Activated CD4-positive, alpha-beta T cell treated with anti-CD3 and anti-CD28 coated beads, Interleukin-2, amount 10 ng/mL, durations not matched to agents 24 days and 14 days (primary cell): Measurements from ENCODE around the gene ZNF710. TPM values are rescaled to one million over a fixed set of nuclear protein-coding genes. Genes with fewer than 3 reads are reported as not detected.

Experiments
- DNase-seq: peaks from one replicate; pipeline ENCODE4 v3.0.0; 2022
- H3K27ac Mint-ChIP-seq: one replicate; pipeline ENCODE4 v1.8.0; 2022; ENCODE audit warnings: mild to moderate bottlenecking, mixed read lengths
- H3K27me3 Mint-ChIP-seq: one replicate; pipeline ENCODE4 v1.8.0; 2022; ENCODE audit warnings: mixed read lengths
- H3K36me3 Mint-ChIP-seq: one replicate; pipeline ENCODE4 v1.8.0; 2022; ENCODE audit warnings: low read depth, mild to moderate bottlenecking, mixed read lengths
- H3K4me1 Mint-ChIP-seq: one replicate; pipeline ENCODE4 v1.8.0; 2021; ENCODE audit warnings: mixed read lengths
- H3K4me3 Mint-ChIP-seq: one replicate; pipeline ENCODE4 v1.8.0; 2022; ENCODE audit warnings: mild to moderate bottlenecking, moderate library complexity, mixed read lengths
- H3K9me3 Mint-ChIP-seq: one replicate; pipeline ENCODE4 v1.8.0; 2021; ENCODE audit warnings: mixed read lengths
- intact Hi-C: fragments of 100-400 bp; cut with micrococcal nuclease; formaldehyde crosslinking; loops from one replicate; pipeline ENCODE4 v1.15.1; 2023
- total RNA-seq: library from RNA; stranded (reverse); gene quantifications from 2 replicates; pipeline ENCODE4 v1.2.3, GENCODE V29; 2022

Gene ZNF710
- total RNA-seq, 1 donor from 2014 or later: 28.3 TPM

GRCh38 chr15:89978914-89979313, 22.2 kb upstream of the ZNF710 start:
- Mint-ChIP-seq H3K27me3 (peaks cover 17% of the 10 kb centered on the region), H3K36me3 (no peaks in the 10 kb centered on the region), H3K4me1 (no peaks in the 10 kb centered on the region), H3K9me3 (peaks cover under 1% of the 10 kb centered on the region), H3K4me3 (no peak overlapping the region), H3K27ac (no peak overlapping the region)
- no peak for DNase-seq
- intact Hi-C loops: no loop called here

GRCh38 chr15:89980896-89981295, 20.2 kb upstream of the ZNF710 start:
- Mint-ChIP-seq H3K4me1 (no peaks in the 10 kb centered on the region), H3K4me3 (no peak overlapping the region), H3K36me3 (peaks cover 2% of the 10 kb centered on the region), H3K9me3 (peaks cover 4% of the 10 kb centered on the region), H3K27me3 (peaks cover 18% of the 10 kb centered on the region), H3K27ac (no peak overlapping the region)
- intact Hi-C loops: no loop called here
- no peak for DNase-seq

GRCh38 chr15:89982315-89983055, 18.6 kb upstream of the ZNF710 start:
- DNase-seq: no peak
- Mint-ChIP-seq H3K4me1 (no peaks in the 10 kb centered on the region), H3K27ac (no peak overlapping the region), H3K9me3 (peaks cover 4% of the 10 kb centered on the region), H3K4me3 (no peak overlapping the region), H3K27me3 (peaks cover 18% of the 10 kb centered on the region), H3K36me3 (peaks cover 2% of the 10 kb centered on the region)
- intact Hi-C loops: no loop called here

- intact Hi-C loops: no loop called here
- Mint-ChIP-seq H3K4me3 (no peak overlapping the region), H3K36me3 (peaks cover 2% of the 10 kb centered on the region), H3K27me3 (peaks cover 20% of the 10 kb centered on the region), H3K27ac (no peak overlapping the region), H3K9me3 (peaks cover 4% of the 10 kb centered on the region), H3K4me1 (no peaks in the 10 kb centered on the region)
- no peak for DNase-seq
These were observed 17.1 kb upstream of the ZNF710 start for GRCh38 chr15:89984001-89984400.

GRCh38 chr15:89984421-89985010, 16.6 kb upstream of the ZNF710 start:
- H3K4me3 Mint-ChIP-seq: no peak overlapping the region
- peaks cover 20% of the 10 kb centered on the region for H3K27me3 Mint-ChIP-seq
- no peak for DNase-seq
- intact Hi-C loops: no loop called here
- H3K4me1 Mint-ChIP-seq: no peaks in the 10 kb centered on the region
- peaks cover 4% of the 10 kb centered on the region for H3K9me3 Mint-ChIP-seq
- peaks cover 2% of the 10 kb centered on the region for H3K36me3 Mint-ChIP-seq
- H3K27ac Mint-ChIP-seq: no peak overlapping the region

- Mint-ChIP-seq H3K4me3 (no peak overlapping the region), H3K9me3 (peaks cover 4% of the 10 kb centered on the region), H3K36me3 (peaks cover 2% of the 10 kb centered on the region), H3K4me1 (no peaks in the 10 kb centered on the region), H3K27ac (no peak overlapping the region), H3K27me3 (peaks cover 18% of the 10 kb centered on the region)
- DNase-seq: no peak
- intact Hi-C loops: no loop called here
These were observed 16.0 kb upstream of the ZNF710 start for GRCh38 chr15:89985111-89985510.

GRCh38 chr15:89991312-89991711, 9.8 kb upstream of the ZNF710 start:
- intact Hi-C loops: no loop called here
- Mint-ChIP-seq H3K27ac (no peak overlapping the region), H3K9me3 (no peaks in the 10 kb centered on the region), H3K36me3 (no peaks in the 10 kb centered on the region), H3K4me1 (no peaks in the 10 kb centered on the region), H3K4me3 (no peak overlapping the region), H3K27me3 (peaks cover 11% of the 10 kb centered on the region)
- DNase-seq: no peak

GRCh38 chr15:89993349-89993748, 7.8 kb upstream of the ZNF710 start:
- no peaks in the 10 kb centered on the region for H3K9me3 Mint-ChIP-seq
- DNase-seq: no peak
- H3K36me3 Mint-ChIP-seq: no peaks in the 10 kb centered on the region
- H3K27me3 Mint-ChIP-seq: peaks cover 18% of the 10 kb centered on the region
- intact Hi-C loops: no loop called here
- H3K27ac Mint-ChIP-seq: no peak overlapping the region
- H3K4me1 Mint-ChIP-seq: no peaks in the 10 kb centered on the region
- H3K4me3 Mint-ChIP-seq: no peak overlapping the region

GRCh38 chr15:89997079-89997478, 4.0 kb upstream of the ZNF710 start:
- Mint-ChIP-seq H3K4me3 (no peak overlapping the region), H3K4me1 (peaks cover 12% of the 10 kb centered on the region), H3K9me3 (no peaks in the 10 kb centered on the region), H3K36me3 (peaks cover 3% of the 10 kb centered on the region), H3K27me3 (peaks cover 18% of the 10 kb centered on the region), H3K27ac (no peak overlapping the region)
- DNase-seq: no peak
- intact Hi-C loops: no loop called here

- peaks cover 18% of the 10 kb centered on the region for H3K27me3 Mint-ChIP-seq
- H3K36me3 Mint-ChIP-seq: peaks cover 6% of the 10 kb centered on the region
- no peak for DNase-seq
- H3K27ac Mint-ChIP-seq: no peak overlapping the region
- intact Hi-C loops: no loop called here
- no peaks in the 10 kb centered on the region for H3K9me3 Mint-ChIP-seq
- no peak overlapping the region for H3K4me3 Mint-ChIP-seq
- peaks cover 16% of the 10 kb centered on the region for H3K4me1 Mint-ChIP-seq
These were observed 2.9 kb upstream of the ZNF710 start for GRCh38 chr15:89998141-89998661.

- H3K4me1 Mint-ChIP-seq: peaks cover 24% of the 10 kb centered on the region
- no peak overlapping the region for H3K27ac Mint-ChIP-seq
- DNase-seq: no peak
- H3K27me3 Mint-ChIP-seq: peaks cover 16% of the 10 kb centered on the region
- H3K9me3 Mint-ChIP-seq: no peaks in the 10 kb centered on the region
- intact Hi-C loops: no loop called here
- H3K4me3 Mint-ChIP-seq: no peak overlapping the region
- peaks cover 10% of the 10 kb centered on the region for H3K36me3 Mint-ChIP-seq
These were observed 2.0 kb upstream of the ZNF710 start for GRCh38 chr15:89998923-89999675.

- intact Hi-C loops: loop anchor here (2.0 to 5.0 kb wide), 2 partner anchors 39 to 73 kb away; no protein-coding TSS in a partner anchor
- peaks cover 16% of the 10 kb centered on the region for H3K27me3 Mint-ChIP-seq
- H3K9me3 Mint-ChIP-seq: no peaks in the 10 kb centered on the region
- H3K4me3 Mint-ChIP-seq: peak overlapping the region; percentile 23
- peaks cover 30% of the 10 kb centered on the region for H3K4me1 Mint-ChIP-seq
- H3K36me3 Mint-ChIP-seq: peaks cover 11% of the 10 kb centered on the region
- no peak for DNase-seq
- H3K27ac Mint-ChIP-seq: no peak overlapping the region
These were observed 1.4 kb upstream of the ZNF710 start for GRCh38 chr15:89999676-90000185.

- intact Hi-C loops: loop anchor here (1.0 to 5.0 kb wide), 3 partner anchors 38 to 72 kb away; no protein-coding TSS in a partner anchor
- peak; percentile 69 for DNase-seq
- no peaks in the 10 kb centered on the region for H3K9me3 Mint-ChIP-seq
- peaks cover 35% of the 10 kb centered on the region for H3K4me1 Mint-ChIP-seq
- H3K27me3 Mint-ChIP-seq: peaks cover 14% of the 10 kb centered on the region
- H3K4me3 Mint-ChIP-seq: peak overlapping the region; percentile 95
- H3K27ac Mint-ChIP-seq: peak overlapping the region; percentile 99
- H3K36me3 Mint-ChIP-seq: peaks cover 16% of the 10 kb centered on the region
These were observed 730 bp upstream of the ZNF710 start for GRCh38 chr15:90000186-90001001.
